Stimulated activated CD8-positive, alpha-beta memory T cell treated with anti-CD3 and anti-CD28 coated beads, Interleukin-15, amount 100 ng/mL, for 24 hours (primary cell): ENCODE measurements around the gene GRIFIN.

Experiments used
- DNase-seq: peaks from one replicate; pipeline ENCODE4 v3.0.0-alpha.2; 2020; ENCODE audit warnings: low read depth

Gene GRIFIN

GRCh38 chr7:2512713-2513112 is 36.5 kb upstream of the GRIFIN start:
- no peak for DNase-seq

GRCh38 chr7:2512179-2512661 is 36.0 kb upstream of the GRIFIN start:
- no peak for DNase-seq

DNA sequence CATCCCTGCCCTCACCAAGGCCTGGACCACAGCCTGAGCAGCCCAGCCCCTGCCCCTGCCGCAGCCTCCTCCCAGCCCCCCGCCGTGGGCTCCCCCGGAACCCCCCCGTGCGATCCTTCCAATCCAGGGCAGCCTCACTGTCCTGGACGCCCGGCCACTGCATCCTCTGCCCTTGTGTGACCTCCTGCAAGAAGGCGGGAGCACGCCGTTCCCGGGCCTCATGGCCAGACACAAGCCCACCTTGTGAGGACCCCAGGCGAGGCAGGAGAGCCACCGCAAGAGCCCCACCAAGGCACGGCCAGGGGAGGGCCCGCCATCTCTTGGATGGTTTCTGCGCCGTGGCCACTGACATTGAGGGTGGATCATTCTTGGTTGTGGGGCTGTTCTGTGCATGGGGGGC is 35.6 kb upstream of the GRIFIN start:
- no peak for DNase-seq

- DNase-seq, result no peak
Observed at GRCh38 chr7:2510909-2511768, 34.9 kb upstream of the GRIFIN start.

- no peak for DNase-seq
Observed at GRCh38 chr7:2510130-2510776, 34.1 kb upstream of the GRIFIN start.

- no peak for DNase-seq
Observed at GRCh38 chr7:2509298-2509906, 33.2 kb upstream of the GRIFIN start.

DNA sequence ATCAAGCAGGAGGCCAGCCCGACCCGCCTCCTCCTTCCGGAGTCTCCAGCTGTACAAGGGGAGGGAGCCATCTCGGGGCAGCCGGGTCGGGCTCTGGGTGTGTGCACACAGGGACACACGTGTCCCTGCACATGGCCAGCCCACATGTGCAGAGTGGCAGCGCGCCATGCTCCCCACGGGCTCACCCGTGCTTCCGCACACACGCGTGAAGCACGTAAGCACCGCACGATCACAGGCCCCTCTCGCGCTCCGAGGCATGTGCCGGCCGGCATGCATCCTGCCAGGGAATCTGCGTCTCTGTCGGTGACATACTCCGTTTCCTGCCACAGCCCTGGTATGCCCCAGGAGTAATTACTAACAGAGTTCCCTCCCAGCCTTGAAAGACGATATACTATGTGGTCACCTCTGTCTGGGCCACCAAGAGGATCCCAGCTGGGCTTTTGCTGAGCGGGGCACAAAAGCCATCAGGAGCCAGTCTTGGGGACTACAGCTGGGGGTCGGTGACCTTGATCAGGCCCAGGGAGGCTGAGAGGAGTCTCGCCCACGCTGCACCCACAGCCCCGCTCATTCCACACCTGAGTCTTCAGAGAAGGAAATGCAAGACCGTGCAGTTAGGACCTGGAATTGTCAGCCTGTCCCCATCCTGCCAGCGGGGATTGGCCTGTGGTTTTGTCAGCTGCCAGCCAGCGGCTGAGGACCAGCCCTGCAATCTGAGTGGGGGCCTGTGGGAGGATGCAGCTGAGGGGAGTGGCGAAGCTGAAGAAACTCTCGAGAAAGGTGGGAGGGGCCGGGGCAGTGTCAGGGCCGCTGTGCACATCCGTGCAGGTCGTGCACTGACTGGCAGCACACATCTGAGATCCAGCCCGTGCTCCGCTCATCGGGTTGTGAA is 32.4 kb upstream of the GRIFIN start:
- no peak for DNase-seq

DNA sequence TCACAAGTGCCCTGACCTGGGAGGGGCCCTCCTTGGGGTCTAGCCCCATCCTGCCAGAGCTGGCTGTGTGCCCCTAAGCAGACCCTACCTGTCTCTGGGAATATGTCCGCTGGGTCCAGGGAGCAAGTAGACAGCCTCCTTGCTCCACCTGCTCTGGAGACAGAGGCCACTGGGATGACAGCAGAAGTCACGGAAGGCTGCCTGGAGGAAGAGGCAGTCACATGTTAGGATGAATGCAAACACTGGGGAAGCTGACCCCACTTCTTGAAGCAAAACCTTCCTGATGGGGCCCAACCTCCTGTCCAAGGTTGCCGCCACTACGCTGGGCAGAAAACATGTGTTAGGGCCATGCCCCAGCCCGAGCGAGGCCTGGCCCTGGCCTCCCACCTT is 31.7 kb upstream of the GRIFIN start:
- no peak for DNase-seq

DNA sequence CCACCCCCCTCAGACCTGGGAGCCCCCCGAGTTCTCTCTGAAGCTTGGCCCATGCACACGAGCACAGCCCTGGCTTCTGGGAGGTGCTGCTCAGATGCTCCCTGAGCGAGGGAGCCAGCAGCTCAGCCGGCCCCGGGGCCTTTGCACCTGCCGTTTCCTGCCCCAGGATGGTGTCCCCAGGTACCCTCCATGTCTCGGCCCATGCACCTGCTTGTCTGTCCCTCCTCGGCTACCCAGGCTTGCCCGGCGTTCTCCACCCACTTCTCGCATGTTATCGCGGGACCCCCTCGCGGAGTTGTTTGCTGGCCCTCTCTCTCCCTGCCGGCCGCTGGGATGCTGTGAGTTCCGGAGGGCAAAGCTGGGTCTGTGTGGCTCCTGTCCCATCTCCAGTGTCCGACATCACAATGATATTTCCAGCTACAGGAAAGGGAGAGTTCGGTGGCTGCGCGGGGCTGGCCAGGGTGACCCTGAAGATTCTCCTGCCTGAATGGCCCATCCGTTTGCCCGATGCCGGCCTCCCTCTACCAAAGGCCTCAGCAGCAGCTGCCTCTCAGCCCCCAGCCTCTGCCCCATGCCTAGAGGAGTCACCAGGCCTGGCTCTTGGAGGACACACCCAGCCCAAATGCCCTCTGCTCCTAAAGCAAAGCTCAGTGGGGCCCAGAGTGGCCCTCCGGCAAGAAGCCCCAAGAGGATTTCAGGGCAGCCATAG is 31.2 kb upstream of the GRIFIN start:
- DNase-seq, result no peak

DNA sequence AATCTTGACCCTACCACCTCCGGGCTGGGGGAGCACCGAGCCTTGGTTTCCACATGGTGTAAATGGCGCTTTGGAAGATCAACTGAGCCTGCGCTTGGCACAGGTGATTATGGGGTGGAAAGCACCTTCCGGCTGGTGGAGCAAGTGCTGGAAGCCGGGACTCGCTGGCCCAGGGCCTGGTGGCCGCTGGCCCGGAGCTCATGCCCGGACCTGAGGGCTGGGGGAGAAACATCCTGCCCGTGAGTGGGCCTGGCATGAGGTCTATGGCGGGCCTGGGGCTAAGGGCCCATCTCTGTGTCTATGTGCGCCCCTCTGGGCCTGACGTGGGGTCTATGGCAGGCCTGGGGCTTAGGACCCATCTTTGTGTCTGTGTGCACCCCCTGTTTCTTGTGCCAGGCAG is 29.2 kb upstream of the GRIFIN start:
- no peak for DNase-seq

DNA sequence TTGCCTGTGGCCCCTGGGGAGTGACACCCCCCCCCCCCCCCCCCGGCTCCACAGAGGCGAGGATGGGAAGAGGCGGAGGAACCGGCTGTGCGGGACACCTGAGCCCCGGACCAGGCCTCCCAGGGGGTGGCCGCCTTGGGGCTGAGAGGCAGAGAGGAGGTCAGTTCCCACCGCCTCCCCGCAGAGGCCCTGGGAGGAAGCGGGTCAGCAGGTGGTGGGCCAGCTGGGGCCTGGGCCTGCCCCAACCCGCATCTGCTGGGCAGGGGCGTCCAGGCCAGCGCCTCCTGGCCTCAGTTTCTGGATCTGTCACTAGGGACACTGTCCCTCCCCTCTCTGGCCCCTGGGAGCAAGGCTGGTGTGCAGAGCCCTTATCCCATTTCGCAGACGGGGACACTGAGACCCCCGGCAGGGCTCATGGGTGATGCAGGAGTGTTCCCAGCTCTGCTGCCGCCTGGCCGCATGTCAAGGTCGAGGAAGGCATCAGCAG is 28.7 kb upstream of the GRIFIN start:
- DNase-seq, result no peak

- no peak for DNase-seq
Observed at GRCh38 chr7:2504128-2504888, 28.1 kb upstream of the GRIFIN start.

DNA sequence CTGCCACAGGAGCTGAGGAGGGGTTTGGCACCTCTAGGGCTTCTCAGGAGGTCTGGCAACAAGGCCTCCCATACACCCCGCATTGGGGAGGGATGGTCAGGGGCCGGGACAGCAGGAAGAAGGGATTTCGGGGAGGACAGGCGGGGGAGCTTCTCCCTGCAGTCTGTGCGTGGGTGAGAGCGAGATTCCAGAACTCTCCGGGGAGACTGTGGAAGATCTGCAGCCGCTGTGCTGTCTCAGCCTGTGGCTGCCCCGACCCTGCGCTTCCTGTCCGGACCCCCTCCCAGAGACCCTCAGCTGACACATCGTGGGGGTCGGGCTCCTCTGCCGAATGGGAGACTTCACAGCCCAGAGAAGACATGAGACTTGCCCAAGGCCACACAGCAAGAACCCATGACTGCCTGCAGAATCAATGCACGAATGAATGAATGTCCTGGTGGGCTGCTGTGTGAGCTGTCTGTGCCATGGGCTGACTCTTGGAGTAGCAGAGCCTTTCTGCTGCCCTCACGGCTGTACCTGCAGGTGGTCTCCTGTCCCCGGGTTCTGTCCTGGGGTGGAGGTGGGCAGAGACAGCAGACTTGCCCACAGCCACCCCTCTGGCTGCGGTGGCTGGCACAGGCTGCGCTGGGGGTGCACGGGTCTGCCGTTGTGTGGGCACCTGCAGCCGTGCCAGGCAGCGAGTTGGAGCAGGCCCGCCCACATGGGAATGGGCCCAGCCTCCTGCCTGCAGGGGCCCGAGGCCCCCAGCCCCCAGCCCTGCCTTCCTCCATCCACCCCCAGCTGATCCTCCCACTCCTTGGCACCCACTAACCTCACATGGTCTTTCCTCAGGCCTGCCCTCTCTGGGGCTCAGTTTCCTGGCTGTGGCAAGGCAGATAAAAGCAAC is 27.1 kb upstream of the GRIFIN start:
- DNase-seq, result no peak

- no peak for DNase-seq
Observed at GRCh38 chr7:2502647-2502966, 26.4 kb upstream of the GRIFIN start.

- no peak for DNase-seq
Observed at GRCh38 chr7:2501947-2502646, 25.9 kb upstream of the GRIFIN start.

- no peak for DNase-seq
Observed at GRCh38 chr7:2500701-2501100, 24.5 kb upstream of the GRIFIN start.

GRCh38 chr7:2499719-2500430 is 23.7 kb upstream of the GRIFIN start:
- no peak for DNase-seq

- no peak for DNase-seq
Observed at GRCh38 chr7:2499181-2499580, 23.0 kb upstream of the GRIFIN start.
